H9 (cell line): Measurements from ENCODE around the gene FGR. TPM values are rescaled to one million over a fixed set of nuclear protein-coding genes. Genes with fewer than 3 reads are reported as not detected.

ENCODE experiments used
- DNase-seq: peaks from one replicate; pipeline ENCODE4 v3.0.0-alpha.2; 2017
- H2AFZ ChIP-seq: one replicate; pipeline ENCODE4 v1.6.1; 2013; ENCODE audit warnings: mild to moderate bottlenecking, low read length, control low read depth, moderate library complexity
- H2AK5ac ChIP-seq: 2 replicates; pipeline ENCODE4 v1.6.1; 2013; ENCODE audit warnings: low read length, control low read depth, mixed read lengths; ENCODE audit not compliant: insufficient read length
- H2BK120ac ChIP-seq: one replicate; pipeline ENCODE4 v1.6.1; 2013; ENCODE audit warnings: low read depth, mild to moderate bottlenecking, low read length, control low read depth, inconsistent platforms; ENCODE audit not compliant: poor library complexity, severe bottlenecking
- H2BK12ac ChIP-seq: 2 replicates; pipeline ENCODE4 v1.6.1; 2013; ENCODE audit warnings: low read length, control low read depth, mixed read lengths, low read depth; ENCODE audit not compliant: insufficient read length
- H2BK15ac ChIP-seq: 2 replicates; pipeline ENCODE4 v1.6.1; 2013; ENCODE audit warnings: low read depth, low read length, control low read depth
- H2BK20ac ChIP-seq: one replicate; pipeline ENCODE4 v1.6.1; 2013; ENCODE audit warnings: low read depth, mild to moderate bottlenecking, low read length, control low read depth, inconsistent platforms; ENCODE audit not compliant: poor library complexity, severe bottlenecking
- H2BK5ac ChIP-seq: 2 replicates; pipeline ENCODE4 v1.6.1; 2013; ENCODE audit warnings: low read length, control low read depth, mixed read lengths; ENCODE audit not compliant: insufficient read length
- H3K14ac ChIP-seq: 2 replicates; pipeline ENCODE4 v1.6.1; 2013; ENCODE audit warnings: low read length, control low read depth; ENCODE audit not compliant: insufficient read depth
- H3K18ac ChIP-seq: 2 replicates; pipeline ENCODE4 v1.6.1; 2013; ENCODE audit warnings: low read depth, mild to moderate bottlenecking, mixed read lengths, low read length, control low read depth; ENCODE audit not compliant: insufficient read length
- H3K23ac ChIP-seq: 2 replicates; pipeline ENCODE4 v1.6.1; 2013; ENCODE audit warnings: low read length, control low read depth, mixed read lengths, low read depth; ENCODE audit not compliant: insufficient read length
- H3K23me2 ChIP-seq: 2 replicates; pipeline ENCODE4 v1.6.1; 2013; ENCODE audit warnings: low read depth, mild to moderate bottlenecking, mixed read lengths, low read length, control low read depth; ENCODE audit not compliant: insufficient read length, poor library complexity, severe bottlenecking
- H3K27ac ChIP-seq: 2 replicates; pipeline ENCODE4 v1.5.1; 2013; ENCODE audit warnings: low read length, control low read depth, mixed read lengths, low read depth; ENCODE audit not compliant: insufficient read length
- H3K27me3 ChIP-seq: 2 replicates; pipeline ENCODE4 v1.6.1; 2013; ENCODE audit warnings: low read length, control low read depth, inconsistent platforms; ENCODE audit not compliant: insufficient read depth
- H3K4ac ChIP-seq: 2 replicates; pipeline ENCODE4 v1.6.1; 2013; ENCODE audit warnings: low read depth, mild to moderate bottlenecking, control low read depth, inconsistent platforms, low read length, moderate library complexity
- H3K4me1 ChIP-seq: 2 replicates; pipeline ENCODE4 v1.6.1; 2013; ENCODE audit warnings: low read length, control low read depth, inconsistent platforms; ENCODE audit not compliant: insufficient read depth
- H3K4me2 ChIP-seq: 2 replicates; pipeline ENCODE4 v1.6.1; 2013; ENCODE audit warnings: low read length, control low read depth, mixed read lengths; ENCODE audit not compliant: insufficient read length, insufficient read depth
- H3K56ac ChIP-seq: 2 replicates; pipeline ENCODE4 v1.6.1; 2013; ENCODE audit warnings: low read depth, mild to moderate bottlenecking, mixed read lengths, low read length, control low read depth; ENCODE audit not compliant: insufficient read length
- H3K79me1 ChIP-seq: 2 replicates; pipeline ENCODE4 v1.6.1; 2013; ENCODE audit warnings: low read depth, mild to moderate bottlenecking, moderate library complexity, low read length, control low read depth, inconsistent platforms; ENCODE audit not compliant: insufficient read depth, poor library complexity, severe bottlenecking
- H3K79me2 ChIP-seq: 2 replicates; pipeline ENCODE4 v1.6.1; 2013; ENCODE audit warnings: low read length, control low read depth, inconsistent platforms; ENCODE audit not compliant: insufficient read depth
- H3K9ac ChIP-seq: 2 replicates; pipeline ENCODE4 v1.6.1; 2013; ENCODE audit warnings: low read length, control low read depth, mixed read lengths; ENCODE audit not compliant: insufficient read length; ENCODE audit errors: extremely low read depth
- H3K9me3 ChIP-seq: one replicate; pipeline ENCODE4 v1.6.1; 2013; ENCODE audit warnings: low read depth, low read length, inconsistent platforms; ENCODE audit not compliant: control insufficient read depth
- H3T11ph ChIP-seq: one replicate; pipeline ENCODE4 v1.6.1; 2013; ENCODE audit warnings: mild to moderate bottlenecking, low read length, control low read depth, inconsistent platforms
- H4K20me1 ChIP-seq: one replicate; pipeline ENCODE4 v1.6.1; 2013; ENCODE audit not compliant: control insufficient read depth, insufficient read length, insufficient read depth
- H4K5ac ChIP-seq: 2 replicates; pipeline ENCODE4 v1.6.1; 2013; ENCODE audit warnings: low read depth, mild to moderate bottlenecking, mixed read lengths, low read length, control low read depth; ENCODE audit not compliant: insufficient read length
- H4K8ac ChIP-seq: replicated peaks from 2 replicates; pipeline ENCODE4 v1.6.1; 2013; ENCODE audit warnings: low read length, control low read depth, mixed read lengths, low read depth; ENCODE audit not compliant: insufficient read length
- H4K91ac ChIP-seq: 2 replicates; pipeline ENCODE4 v1.6.1; 2013; ENCODE audit warnings: low read depth, mild to moderate bottlenecking, moderate library complexity, mixed read lengths, low read length, control low read depth; ENCODE audit not compliant: insufficient read length
- H3K27ac Mint-ChIP-seq, 3 experiments: 2 replicates in 2 of 3; 3 replicates in 1 of 3; pipeline ENCODE4 v1.8.0; 2020 to 2021; ENCODE audit warnings: mixed read lengths in 3 of 3, mild to moderate bottlenecking in 1 of 3, moderate library complexity in 1 of 3
- H3K27me3 Mint-ChIP-seq: 2 replicates; pipeline ENCODE4 v1.8.0; 2021; ENCODE audit warnings: low read depth, mild to moderate bottlenecking, moderate library complexity, mixed read lengths
- H3K36me3 Mint-ChIP-seq, 3 experiments: 2 replicates in 2 of 3; 3 replicates in 1 of 3; pipeline ENCODE4 v1.8.0; 2020 to 2021; ENCODE audit warnings: low read depth in 3 of 3, mixed read lengths in 3 of 3; ENCODE audit not compliant: insufficient read depth in 1 of 3
- H3K4me1 Mint-ChIP-seq, 2 experiments: 2 replicates each; pipeline ENCODE4 v1.8.0; 2020; ENCODE audit warnings: mixed read lengths in 2 of 2
- H3K4me3 Mint-ChIP-seq, 2 experiments: 2 replicates in 1 of 2; 3 replicates in 1 of 2; pipeline ENCODE4 v1.8.0; 2020 to 2021; ENCODE audit warnings: mild to moderate bottlenecking in 2 of 2, mixed read lengths in 2 of 2, moderate library complexity in 1 of 2
- H3K9me3 Mint-ChIP-seq, 2 experiments: 2 replicates in 1 of 2; 3 replicates in 1 of 2; pipeline ENCODE4 v1.8.0; 2020; ENCODE audit warnings: mild to moderate bottlenecking in 2 of 2, mixed read lengths in 2 of 2, moderate library complexity in 1 of 2
- CTCF ChIP-seq: fragments of 200-600 bp; sonication (generic); conservative IDR thresholded peaks from 3 replicates; pipeline ENCODE4 v1.8.0; 2021; ENCODE audit warnings: antibody characterized with exemption, mild to moderate bottlenecking
- WGBS: extraction: QIAGEN DNeasy Blood & Tissue Kit; methylation state at CpG from one replicate; pipeline ENCODE4 v1.1.7; 2013; ENCODE audit warnings: missing lambda C conversion rate, low lambda C conversion rate, mixed read lengths; ENCODE audit not compliant: insufficient read length; ENCODE audit errors: extremely low coverage; 5-methylcytosine and 5-hydroxymethylcytosine counted together
- total RNA-seq: library from RNA; stranded (reverse); gene quantifications from 2 replicates; pipeline ENCODE4 v1.2.1, GENCODE V29; 2021

Gene FGR
- total RNA-seq, 1 experiment from 2014 or later: not detected

- H3K4ac ChIP-seq: no peak overlapping the region
- peaks cover 2% of the 10 kb centered on the region for H3K27me3 Mint-ChIP-seq
- no peaks in the 10 kb centered on the region for H4K20me1 ChIP-seq
- no peak overlapping the region for H4K91ac ChIP-seq
- no peaks in the 10 kb centered on the region for H3K9me3 ChIP-seq
- H4K5ac ChIP-seq: no peak overlapping the region
- H3K4me1 ChIP-seq: peaks cover 9% of the 10 kb centered on the region; the same call in 1 of the 2 replicates
- H3K56ac ChIP-seq: no peak overlapping the region
- no peak overlapping the region for H2BK20ac ChIP-seq
- no peak for DNase-seq
- no peak overlapping the region for H3K9ac ChIP-seq
- H2AFZ ChIP-seq: no peak overlapping the region
- no peak overlapping the region for H3K18ac ChIP-seq
- H3K79me2 ChIP-seq: no peaks in the 10 kb centered on the region
- no peak overlapping the region for H2BK5ac ChIP-seq
- H3K36me3 Mint-ChIP-seq: no peaks in the 10 kb centered on the region
- H3K4me2 ChIP-seq: no peak overlapping the region
- no peak overlapping the region for H2BK12ac ChIP-seq
- no peak overlapping the region for H3K23ac ChIP-seq
- peak overlapping the region in 1 of 3 experiments; percentile 75; a peak in 1 of 7 replicates for H3K27ac Mint-ChIP-seq
- no peak overlapping the region for H3T11ph ChIP-seq
- no peaks in the 10 kb centered on the region for H3K27me3 ChIP-seq
- H2BK15ac ChIP-seq: no peak overlapping the region
- no peak overlapping the region for H2AK5ac ChIP-seq
- H3K27ac ChIP-seq: no peak overlapping the region
- H3K4me1 Mint-ChIP-seq: peaks cover 19 to 25% of the 10 kb centered on the region in 2 experiments
- H3K4me3 Mint-ChIP-seq: peak overlapping the region in 1 of 2 experiments; percentile 45; a peak in 1 of 5 replicates
- no CpG with 5 or more reads among the region's 1 CpG for WGBS
- no peaks in the 10 kb centered on the region; a peak in 1 of 5 replicates for H3K9me3 Mint-ChIP-seq
- no peak overlapping the region for H3K14ac ChIP-seq
- no peak overlapping the region for H4K8ac ChIP-seq
- no peaks in the 10 kb centered on the region for H3K23me2 ChIP-seq
- H3K79me1 ChIP-seq: no peaks in the 10 kb centered on the region
- no peak for TF ChIP-seq CTCF
- H2BK120ac ChIP-seq: no peak overlapping the region
These were observed 15.2 kb upstream of the FGR start for GRCh38 chr1:27650171-27650538.
